IMR-90 (cell line): Measurements from ENCODE around the gene FNDC11. TPM values are rescaled to one million over a fixed set of nuclear protein-coding genes. Genes with fewer than 3 reads are reported as not detected.

Source experiments
- ATAC-seq: fragments of 200-7000 bp; cut with Tn5 transposase; 2 replicates; pipeline ENCODE4 v1.9.1; 2020; ENCODE audit warnings: low read depth, mild to moderate bottlenecking, moderate library complexity
- BruUV-seq: library from RNA; stranded (reverse); fragments of 400-500 nt; replicated peaks from 2 replicates; lab custom pipeline; 2021; lab: Mats Ljungman, UMichigan
- CTCF ChIA-PET: fragments of 300-600 bp; formaldehyde crosslinking; extraction: SDS; loops from one replicate; lab custom pipeline; 2021; ENCODE audit warnings: antibody characterized with exemption; lab: Yijun Ruan, JAX
- POLR2A ChIA-PET: fragments of 300-600 bp; sonication (Branson Sonifier 250); formaldehyde crosslinking; loops from one replicate; lab custom pipeline; 2022; ENCODE audit warnings: antibody characterized with exemption; ENCODE audit not compliant: unreplicated experiment; lab: Charles Lee
- DNase-seq: peaks from one replicate; pipeline ENCODE4 v3.0.0; 2013
- H2AFZ ChIP-seq: replicated peaks from 2 replicates; pipeline ENCODE3; 2013; ENCODE audit warnings: low read length, mild to moderate bottlenecking; ENCODE audit not compliant: poor library complexity
- H2AK5ac ChIP-seq: 2 replicates; pipeline ENCODE4 v1.6.1; 2013; ENCODE audit warnings: low read depth, low read length, inconsistent platforms
- H2AK9ac ChIP-seq: replicated peaks from 2 replicates; pipeline ENCODE3; 2013; ENCODE audit warnings: mild to moderate bottlenecking, low read depth, low read length, moderate library complexity; ENCODE audit not compliant: poor library complexity
- H2BK120ac ChIP-seq: 2 replicates; pipeline ENCODE4 v1.6.1; 2013; ENCODE audit warnings: low read depth, low read length, inconsistent platforms
- H2BK15ac ChIP-seq: 3 replicates; pipeline ENCODE4 v1.6.1; 2013; ENCODE audit warnings: low read depth, low read length, inconsistent platforms
- H2BK20ac ChIP-seq: 2 replicates; pipeline ENCODE4 v1.6.1; 2013; ENCODE audit warnings: low read depth, mild to moderate bottlenecking, inconsistent platforms, low read length, moderate library complexity
- H2BK5ac ChIP-seq: 2 replicates; pipeline ENCODE4 v1.6.1; 2013; ENCODE audit warnings: mild to moderate bottlenecking, low read depth, low read length, inconsistent platforms; ENCODE audit not compliant: poor library complexity, severe bottlenecking
- H3K14ac ChIP-seq: replicated peaks from 2 replicates; pipeline ENCODE4 v1.6.1; 2013; ENCODE audit warnings: low read depth, low read length, inconsistent platforms
- H3K18ac ChIP-seq: 2 replicates; pipeline ENCODE4 v1.6.1; 2013; ENCODE audit warnings: low read depth, low read length, control low read depth
- H3K23ac ChIP-seq: 2 replicates; pipeline ENCODE4 v1.6.1; 2013; ENCODE audit warnings: low read depth, low read length, inconsistent platforms
- H3K27ac ChIP-seq: 2 replicates; pipeline ENCODE4 v1.5.1; 2013; ENCODE audit warnings: mild to moderate bottlenecking, control low read depth, low read length; ENCODE audit not compliant: insufficient read depth
- H3K27me3 ChIP-seq: 2 replicates; pipeline ENCODE4 v1.6.1; 2013; ENCODE audit warnings: low read length; ENCODE audit not compliant: control insufficient read depth, insufficient read depth
- H3K36me3 ChIP-seq: 2 replicates; pipeline ENCODE4 v1.6.1; 2013; ENCODE audit warnings: low read length, mixed read lengths; ENCODE audit not compliant: control insufficient read depth, insufficient read depth
- H3K4ac ChIP-seq: 2 replicates; pipeline ENCODE4 v1.6.1; 2013; ENCODE audit warnings: low read depth, low read length, inconsistent platforms
- H3K4me1 ChIP-seq: 2 replicates; pipeline ENCODE4 v1.6.1; 2013; ENCODE audit warnings: low read length, mixed read lengths; ENCODE audit not compliant: control insufficient read depth, insufficient read depth
- H3K4me2 ChIP-seq: 2 replicates; pipeline ENCODE4 v1.6.1; 2013; ENCODE audit warnings: low read depth, mild to moderate bottlenecking, control low read depth, low read length, moderate library complexity
- H3K4me3 ChIP-seq: 2 replicates; pipeline ENCODE4 v1.5.1; 2013; ENCODE audit warnings: low read depth, mild to moderate bottlenecking, control low read depth, low read length, moderate library complexity; ENCODE audit not compliant: insufficient read depth
- H3K56ac ChIP-seq: 2 replicates; pipeline ENCODE4 v1.6.1; 2013; ENCODE audit warnings: low read length, inconsistent platforms; ENCODE audit not compliant: insufficient read depth; ENCODE audit errors: extremely low read depth
- H3K79me1 ChIP-seq, 2 experiments: 2 replicates each; pipeline ENCODE4 v1.6.1; 2013; ENCODE audit warnings: low read length in 2 of 2, inconsistent platforms in 1 of 2, low read depth in 1 of 2
- H3K9ac ChIP-seq: 2 replicates; pipeline ENCODE4 v1.6.1; 2013; ENCODE audit warnings: low read depth, low read length, control low read depth
- H3K9me1 ChIP-seq: 2 replicates; pipeline ENCODE4 v1.6.1; 2013; ENCODE audit warnings: low read length, inconsistent platforms; ENCODE audit not compliant: insufficient read depth
- H3K9me3 ChIP-seq: 2 replicates; pipeline ENCODE4 v1.6.1; 2013; ENCODE audit warnings: low read length; ENCODE audit not compliant: control insufficient read depth, insufficient read depth
- H4K20me1 ChIP-seq: 2 replicates; pipeline ENCODE4 v1.6.1; 2013; ENCODE audit warnings: low read length, inconsistent platforms; ENCODE audit not compliant: insufficient read depth
- H4K5ac ChIP-seq: 2 replicates; pipeline ENCODE4 v1.6.1; 2013; ENCODE audit warnings: mild to moderate bottlenecking, low read depth, low read length, control low read depth
- H4K8ac ChIP-seq, 2 experiments: 2 replicates each; pipeline ENCODE4 v1.6.1; 2013; ENCODE audit warnings: low read depth in 2 of 2, low read length in 2 of 2, control low read depth in 1 of 2, inconsistent platforms in 1 of 2
- H4K91ac ChIP-seq: 2 replicates; pipeline ENCODE4 v1.6.1; 2013; ENCODE audit warnings: low read depth, low read length, inconsistent platforms; ENCODE audit not compliant: insufficient read depth
- CHD1 ChIP-seq: IDR thresholded peaks from 2 replicates; pipeline ENCODE4 v1.6.1; 2012; ENCODE audit warnings: low read depth, low read length, improper control_type of control experiment
- ELK1 ChIP-seq: fragments of 150-350 bp; IDR thresholded peaks from 2 replicates; pipeline ENCODE4 v1.6.1; 2016; ENCODE audit warnings: low read depth, mild to moderate bottlenecking, low read length, moderate library complexity, borderline replicate concordance
- FOS ChIP-seq: fragments of 150-350 bp; IDR thresholded peaks from 2 replicates; pipeline ENCODE4 v1.6.1; 2016; ENCODE audit warnings: low read depth, low read length
- MXI1 ChIP-seq: IDR thresholded peaks from 2 replicates; pipeline ENCODE4 v1.6.1; 2012; ENCODE audit warnings: low read depth, mild to moderate bottlenecking, low read length, moderate library complexity, borderline replicate concordance
- NFE2L2 ChIP-seq: fragments of 150-350 bp; IDR thresholded peaks from 2 replicates; pipeline ENCODE4 v1.6.1; 2016; ENCODE audit warnings: low read depth, mild to moderate bottlenecking, low read length
- SMC3 ChIP-seq: fragments of 150-350 bp; IDR thresholded peaks from 2 replicates; pipeline ENCODE4 v1.6.1; 2016; ENCODE audit warnings: low read depth, mild to moderate bottlenecking, antibody characterized with exemption, low read length, moderate library complexity
- WGBS, 2 experiments: methylation state at CpG; one replicate each; pipeline versions ENCODE4 v1.1.5 to v1.1.7; 2013; ENCODE audit warnings: missing lambda C conversion rate in 2 of 2; ENCODE audit not compliant: insufficient read length in 1 of 2; ENCODE audit errors: extremely low coverage in 2 of 2; 5-methylcytosine and 5-hydroxymethylcytosine counted together
- dilution Hi-C: fragments of 300-500 bp; cut with HindIII; formaldehyde crosslinking; loops from one replicate; pipeline ENCODE4 v1.14.3; 2018; ENCODE audit warnings: low sequenced_read_pairs; ENCODE audit not compliant: unreplicated experiment
- in situ Hi-C: fragments of 300-500 bp; cut with MboI; formaldehyde crosslinking; loops from 3 replicates; pipeline ENCODE4 v1.14.3; 2019; ENCODE audit warnings: low sequenced_read_pairs, inconsistent platforms, mixed read lengths
- intact Hi-C: fragments of 100-400 bp; cut with micrococcal nuclease; formaldehyde crosslinking; loops from 2 replicates; pipeline ENCODE4 v1.10.0; 2022
- polyA plus RNA-seq, 3 experiments: library from polyadenylated mRNA; depleted of rRNA; stranded (reverse); fragments of >200 nt; gene quantifications; 2 replicates each; pipeline ENCODE4 v1.2.3, GENCODE V29; 2012; ENCODE audit warnings: low replicate concordance in 1 of 3
- total RNA-seq: library from RNA; depleted of rRNA; stranded (reverse); fragments of >200 nt; gene quantifications from 2 replicates; pipeline ENCODE4 v1.2.3, GENCODE V29; 2012

The FNDC11 gene
- total and polyA plus RNA-seq, 2 of the 4 experiments (the other 2 are of a cell fraction) = 0.36 to 1.0 TPM

- Histone ChIP-seq H3K18ac (no peak overlapping the region), H3K9me1 (no peaks in the 10 kb centered on the region), H4K91ac (no peak overlapping the region), H3K27me3 (no peaks in the 10 kb centered on the region), H3K4me1 (no peaks in the 10 kb centered on the region), H3K36me3 (peaks cover 53% of the 10 kb centered on the region), H3K9me3 (no peaks in the 10 kb centered on the region), H2BK120ac (no peak overlapping the region), H2BK20ac (no peak overlapping the region), H4K20me1 (no peaks in the 10 kb centered on the region), H3K4me2 (no peak overlapping the region), H2AK9ac (no peak overlapping the region), H3K9ac (no peak overlapping the region), H3K4ac (no peak overlapping the region), H4K5ac (no peak overlapping the region), H3K27ac (no peak overlapping the region), H3K14ac (no peak overlapping the region), H3K4me3 (no peak overlapping the region), H2BK15ac (no peak overlapping the region), H2AFZ (peak overlapping the region; percentile 21), H2AK5ac (no peak overlapping the region), H3K79me1 (no peaks in the 10 kb centered on the region), H2BK5ac (no peak overlapping the region), H3K23ac (no peak overlapping the region), H4K8ac (no peak overlapping the region), H3K56ac (no peak overlapping the region)
- DNase-seq (no peak), ATAC-seq (no peak)
- dilution Hi-C loops = no loop called here
- ChIA-PET POLR2A (no interaction called here), CTCF (no interaction called here)
- intact Hi-C loops = no loop called here
- TF ChIP-seq NFE2L2 = no peak
- no peak for TF ChIP-seq FOS
- TF ChIP-seq CHD1 = no peak
- no peak for TF ChIP-seq SMC3
- TF ChIP-seq MXI1 = no peak
- TF ChIP-seq ELK1 = no peak
- in situ Hi-C loops = no loop called here
- BruUV-seq = no TSS peak
- WGBS, 2 experiments = 93% methylated on average over 32 of the region's 43 CpGs; no CpG with 5 or more reads in 1 of the 2 experiments
These were observed 11.9 kb downstream of the FNDC11 start for GRCh38 chr20:63565699-63566335.
